CD4-positive, alpha-beta T cell treated with Interferon gamma for 1 hour (primary cell): ENCODE results near the gene PTTG1.
A peak's percentile ranks its signal among the peaks of the same experiment; 100 is the strongest.

Source experiments
- DNase-seq: peaks from one replicate; pipeline ENCODE4 v3.0.0-alpha.2; 2020

Gene PTTG1

DNA sequence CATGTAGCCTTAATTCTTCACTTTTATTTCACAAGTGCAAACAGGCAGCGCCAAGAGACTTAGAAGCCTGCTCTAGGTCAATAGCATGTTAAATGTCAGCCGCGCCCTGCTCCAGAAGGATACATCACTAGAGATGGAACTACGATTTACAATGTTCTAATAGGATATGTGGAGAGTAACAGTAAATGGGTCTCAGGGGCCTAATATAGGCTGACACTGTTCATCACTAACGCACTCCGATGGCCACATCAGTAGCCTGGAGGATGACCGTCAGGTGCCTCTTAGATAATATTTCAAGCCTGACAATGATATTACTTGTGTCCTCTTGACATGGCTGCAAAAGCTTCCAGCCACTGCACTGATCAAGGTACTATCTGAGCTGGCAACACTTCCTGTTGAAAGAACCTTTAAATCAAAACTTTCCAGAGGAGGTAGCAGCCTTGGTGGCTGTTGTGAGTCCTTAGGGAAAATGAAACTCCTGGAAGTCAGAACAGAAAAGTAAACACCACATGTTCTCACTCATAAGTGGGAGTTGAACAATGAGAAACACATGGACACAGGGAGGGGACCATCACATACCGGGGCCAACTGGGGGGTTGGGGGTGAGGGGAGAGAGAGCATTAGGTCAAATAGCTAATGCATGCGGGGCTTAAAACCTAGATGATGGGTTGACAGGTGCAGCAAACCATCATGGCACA is 35.0 kb downstream of the PTTG1 start:
- no peak for DNase-seq

DNA sequence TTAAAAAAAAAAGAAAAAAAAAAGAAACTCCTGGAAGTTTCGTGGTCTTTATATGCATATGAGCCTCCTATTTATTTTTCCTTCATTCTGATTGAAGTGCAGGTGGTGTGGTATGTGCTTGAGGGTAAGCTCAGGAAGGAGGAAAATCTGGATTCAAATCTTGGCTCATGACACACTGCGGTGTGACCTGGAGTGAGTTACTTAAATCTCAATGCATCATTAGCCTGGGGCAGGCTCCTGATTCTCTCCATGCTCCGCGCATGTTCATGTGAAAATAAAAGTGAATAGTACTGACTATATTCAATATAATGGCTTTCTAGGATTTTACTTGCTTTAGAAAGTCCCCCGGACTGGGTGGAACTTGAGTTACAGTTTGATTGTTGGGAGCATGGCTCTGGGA is 35.6 kb downstream of the PTTG1 start:
- no peak for DNase-seq

GRCh38 chr5:160458806-160459800 is 37.4 kb downstream of the PTTG1 start:
- DNase-seq, result no peak

DNA sequence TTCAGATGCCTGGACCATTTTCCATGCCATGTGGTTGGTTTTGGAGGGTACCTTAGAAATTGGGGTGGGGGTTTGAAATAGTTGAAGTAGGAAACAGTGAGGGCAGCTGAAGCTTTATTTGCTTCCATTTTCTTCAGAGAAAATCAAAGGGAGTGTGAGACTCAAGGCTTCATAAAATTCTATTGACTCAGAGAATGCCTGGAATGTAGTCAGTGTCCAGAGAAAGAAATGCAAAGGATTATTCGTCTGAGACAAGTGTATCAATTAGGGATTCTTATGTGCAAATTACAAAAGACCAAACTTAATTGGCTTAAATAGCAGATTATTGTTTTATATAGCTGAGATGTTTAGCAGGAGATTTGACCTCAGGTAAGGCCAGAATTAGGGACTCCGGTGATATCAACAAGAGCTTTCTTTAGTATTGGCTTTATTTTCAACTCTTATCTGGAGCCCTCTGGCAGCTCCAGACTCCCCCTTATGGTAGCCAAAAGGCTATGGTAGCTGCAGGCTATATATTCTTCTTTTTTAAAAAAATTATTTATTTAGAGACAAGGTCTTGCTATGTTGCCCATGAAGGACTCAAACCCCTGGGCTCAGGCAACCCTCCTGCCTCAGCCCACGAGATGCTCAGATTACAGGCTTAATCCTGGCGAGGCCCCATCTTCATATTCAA is 38.9 kb downstream of the PTTG1 start:
- no peak for DNase-seq

DNA sequence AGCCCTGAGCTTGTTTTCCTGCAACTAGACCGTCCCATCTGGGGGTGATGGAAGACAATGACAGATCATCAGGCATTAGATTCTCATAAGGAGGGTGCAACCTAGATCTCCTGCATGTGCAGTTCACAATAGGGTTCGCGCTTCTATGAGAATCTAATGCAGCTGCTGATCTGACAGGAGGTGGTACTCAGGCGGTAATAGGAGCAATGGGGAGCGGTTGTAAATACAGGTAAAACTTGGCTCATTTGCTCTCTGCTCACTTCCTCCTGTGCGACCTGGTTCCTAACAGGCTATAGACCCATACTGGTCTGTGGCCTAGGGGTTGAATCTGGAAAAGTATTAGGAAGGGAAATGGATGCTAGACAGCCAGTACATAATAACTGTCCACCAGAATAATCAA is 39.7 kb downstream of the PTTG1 start:
- no peak for DNase-seq

DNA sequence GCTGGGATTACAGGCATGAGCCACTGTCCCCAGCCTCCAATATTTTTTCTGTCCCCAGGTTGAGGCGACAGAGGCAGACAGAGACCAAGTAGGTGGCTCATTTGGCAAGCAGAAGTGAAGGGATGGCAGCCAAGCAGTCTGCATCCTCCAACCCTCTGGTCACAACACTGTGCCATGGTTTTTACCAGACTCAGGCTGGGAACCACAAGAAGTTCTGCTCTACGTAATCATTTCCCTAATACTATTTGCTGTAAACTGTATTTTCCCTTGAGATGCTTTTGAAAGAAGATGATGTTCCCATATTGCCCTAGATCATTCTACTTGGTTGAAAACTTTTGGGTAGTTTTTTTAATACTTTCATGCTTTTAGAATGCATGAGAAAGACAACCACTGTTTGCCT is 40.5 kb downstream of the PTTG1 start:
- DNase-seq, result no peak

DNA sequence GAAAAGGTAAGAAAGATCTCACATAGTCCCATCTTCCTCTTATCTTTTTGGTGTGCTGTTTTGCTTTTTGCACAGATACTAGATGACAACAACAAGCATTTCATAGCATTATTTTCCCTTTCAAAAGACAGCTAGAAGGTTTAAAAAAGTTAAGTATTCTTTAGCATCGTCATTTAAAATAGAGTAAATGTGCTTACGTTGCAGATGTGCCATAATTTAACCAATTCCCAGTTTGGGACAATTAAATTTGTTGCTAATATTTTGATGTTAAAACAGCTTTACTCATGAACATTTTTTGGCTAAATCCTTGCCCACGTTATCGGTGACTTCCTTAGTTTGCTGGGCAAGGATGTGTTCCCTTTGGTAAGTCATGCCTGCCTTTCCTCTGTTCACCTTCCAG is 41.6 kb downstream of the PTTG1 start:
- DNase-seq, result no peak

DNA sequence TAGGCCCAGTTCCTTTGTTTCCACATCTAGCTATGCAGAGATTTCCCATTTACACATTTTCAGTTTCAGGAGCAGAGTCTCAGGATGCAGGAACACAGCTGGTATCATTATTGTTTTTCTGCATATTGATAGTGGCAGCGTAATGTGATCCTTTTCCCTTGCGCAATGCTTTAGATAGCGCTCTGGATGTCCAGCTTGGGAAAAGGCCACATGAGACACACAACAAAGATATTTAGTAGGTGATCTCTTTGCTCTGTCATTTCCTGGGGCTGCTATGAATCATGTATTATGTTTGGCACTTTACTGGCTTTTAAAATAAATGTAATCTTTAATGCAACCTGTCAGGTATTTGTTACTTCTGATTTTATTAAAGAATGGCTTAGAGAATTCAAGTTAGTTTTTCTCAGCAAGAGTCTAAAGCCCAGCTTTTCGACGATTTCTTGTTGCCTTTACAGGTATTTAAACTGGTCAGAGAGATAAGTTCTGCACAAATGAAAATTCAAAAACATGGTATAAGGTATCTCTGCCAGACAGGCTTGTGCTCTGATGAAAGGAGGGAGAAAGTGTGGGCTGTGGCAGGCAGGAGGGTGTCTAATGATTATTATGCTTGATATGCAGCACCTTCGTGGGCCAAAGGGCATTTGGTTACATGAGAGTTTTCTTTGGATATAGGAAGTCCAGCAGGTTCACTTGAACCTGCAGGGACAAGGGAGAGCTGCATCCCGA is 42.2 kb downstream of the PTTG1 start:
- no peak for DNase-seq

DNA sequence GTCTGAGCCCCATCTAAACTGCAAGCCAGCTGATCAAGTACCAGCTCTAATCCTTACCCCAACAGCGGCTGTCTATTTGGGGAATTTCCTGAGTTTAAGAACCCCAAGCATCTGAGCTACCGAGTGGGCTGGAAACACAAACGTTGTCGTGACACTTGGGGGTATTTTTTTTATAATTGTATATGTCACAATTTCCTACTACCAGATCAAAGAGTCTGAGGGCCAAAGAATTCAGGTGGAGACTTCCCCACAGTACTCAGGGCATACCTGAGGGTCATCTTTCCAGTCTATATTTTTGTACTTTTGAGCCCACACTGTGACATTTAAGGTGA is 42.8 kb downstream of the PTTG1 start:
- DNase-seq, result no peak

GRCh38 chr5:160466116-160466515 is 44.5 kb downstream of the PTTG1 start:
- DNase-seq, result no peak

GRCh38 chr5:160466889-160467554 is 45.4 kb downstream of the PTTG1 start:
- no peak for DNase-seq

DNA sequence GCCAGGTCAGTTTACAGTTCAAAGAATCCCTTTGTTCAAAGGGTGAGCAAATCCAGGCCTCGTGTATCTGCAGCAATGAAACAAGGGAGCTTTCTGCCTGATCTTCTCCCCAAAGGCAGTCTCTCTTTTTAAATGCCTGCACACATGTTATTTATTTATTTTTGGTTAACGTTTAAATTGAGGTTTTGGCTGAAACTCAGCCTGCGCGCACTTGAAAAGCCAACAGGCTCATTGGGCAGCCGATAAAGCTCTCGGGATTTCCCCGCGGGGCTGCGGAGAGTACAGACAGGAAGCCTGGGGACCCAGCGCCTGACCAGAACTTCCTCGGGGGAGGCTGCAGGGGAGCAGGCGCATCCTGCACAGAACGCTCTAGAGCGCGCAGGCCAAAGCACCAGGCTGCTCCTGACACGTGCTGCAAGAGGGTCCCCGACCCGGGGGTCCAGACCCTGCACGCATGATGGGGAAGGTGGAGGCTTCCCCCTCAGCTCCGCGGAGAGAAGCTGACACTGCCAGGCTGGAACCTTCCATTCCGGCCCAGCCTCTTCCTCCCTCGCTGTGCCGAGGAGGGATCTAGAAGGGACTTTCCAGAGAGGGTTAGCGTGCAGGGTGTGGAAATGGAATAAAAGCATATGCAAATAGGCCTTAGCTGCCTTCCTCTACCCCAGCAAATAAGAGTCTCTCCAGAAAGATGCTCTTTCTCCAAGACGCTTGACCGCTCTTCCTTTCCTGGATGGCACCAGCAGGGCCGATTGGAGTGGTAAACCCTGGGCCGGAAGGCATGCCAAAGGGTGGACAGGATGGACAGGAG is 46.1 kb downstream of the PTTG1 start:
- peak; percentile 81 for DNase-seq

GRCh38 chr5:160468363-160468975 is 46.8 kb downstream of the PTTG1 start:
- no peak for DNase-seq

DNA sequence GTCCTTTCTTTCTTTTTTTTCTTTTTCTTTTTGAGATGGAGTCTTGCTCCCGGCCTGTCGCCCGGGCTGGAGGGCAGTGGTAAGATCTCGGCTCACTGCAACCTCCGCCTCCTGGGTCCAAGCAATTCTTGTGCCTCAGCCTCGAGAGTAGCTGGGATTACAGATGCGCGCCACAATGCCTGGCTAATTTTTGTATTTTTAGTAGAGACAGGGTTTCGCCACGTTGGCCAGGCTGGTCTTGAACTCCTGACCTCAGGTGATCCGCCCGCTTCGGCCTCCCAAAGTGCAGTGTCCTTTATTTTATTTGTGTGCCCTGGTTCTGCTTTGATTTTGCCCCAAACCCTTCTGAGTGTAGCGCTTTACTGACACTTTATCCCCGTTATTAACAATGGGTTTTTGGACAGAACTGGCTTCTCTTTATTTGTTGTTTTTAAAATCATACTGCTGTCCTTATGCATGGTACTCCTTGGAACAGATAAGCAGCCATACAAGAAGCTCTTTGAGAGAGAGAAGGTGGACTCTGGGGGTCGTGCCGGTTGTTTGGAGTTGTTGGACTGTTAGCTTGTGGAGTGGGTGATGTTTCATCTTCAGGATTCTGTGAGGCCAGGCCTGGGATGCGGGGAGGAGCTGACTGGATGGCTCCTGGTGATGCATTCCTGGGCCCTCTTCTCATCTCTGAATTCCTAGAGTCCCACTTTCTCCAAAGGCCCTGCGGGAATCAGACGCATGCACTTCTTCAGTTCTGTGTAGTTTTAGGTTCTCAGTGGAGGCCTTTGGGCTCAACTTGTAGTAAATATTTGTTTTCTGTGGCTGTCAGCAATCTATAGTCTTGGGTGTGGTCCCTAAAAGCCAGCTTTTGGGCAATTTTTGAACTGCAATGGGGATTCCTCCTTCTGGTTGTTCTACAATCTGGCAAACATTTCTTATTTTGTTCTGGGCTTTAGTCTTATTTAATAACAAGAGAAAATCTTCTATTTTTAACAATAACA is 47.8 kb downstream of the PTTG1 start:
- no peak for DNase-seq

DNA sequence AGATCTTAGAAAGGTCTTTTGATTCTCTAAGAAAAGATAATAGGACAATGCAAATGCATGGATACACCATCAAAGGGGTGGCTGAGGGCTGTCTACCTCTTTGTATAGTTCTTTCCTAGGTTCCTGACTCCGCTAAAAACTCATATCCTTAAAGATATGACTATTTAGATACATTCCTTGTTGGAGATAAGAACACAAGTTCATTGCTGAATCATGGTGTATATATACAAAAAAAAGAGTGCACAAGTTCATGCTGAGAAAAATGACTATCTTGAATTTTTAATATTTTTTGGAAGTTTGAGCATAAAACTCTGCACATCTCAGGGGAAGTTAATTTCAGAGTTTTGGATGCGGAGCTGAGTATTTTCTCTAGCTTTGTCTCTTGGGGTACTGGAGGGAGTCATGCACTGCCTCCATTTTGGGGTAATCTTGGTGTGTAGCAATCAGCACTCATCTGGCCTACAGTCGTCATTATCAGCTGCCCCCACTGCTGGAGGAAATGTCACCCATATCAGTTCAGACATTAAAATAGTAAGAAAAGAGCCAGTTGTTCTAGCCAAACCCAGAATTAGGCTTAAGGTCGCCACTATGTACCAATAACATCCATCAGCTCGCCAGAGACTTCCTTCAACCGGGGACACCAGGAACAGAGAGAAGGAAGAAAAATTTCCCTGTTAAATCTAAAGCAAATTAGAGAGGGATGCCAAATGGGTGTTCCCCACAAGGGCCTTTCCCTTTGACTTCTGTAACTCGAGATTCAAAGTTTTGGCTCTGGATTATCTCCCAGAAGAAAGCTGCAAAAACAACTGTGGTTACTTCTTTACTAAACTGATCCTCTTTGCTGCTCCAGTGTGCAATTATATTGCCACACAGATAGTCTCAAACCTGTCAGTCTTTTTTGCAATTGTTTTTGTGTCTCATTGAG is 49.0 kb downstream of the PTTG1 start:
- peak; percentile 3 for DNase-seq

- no peak for DNase-seq
These were observed 50.1 kb downstream of the PTTG1 start for GRCh38 chr5:160471761-160472160.

DNA sequence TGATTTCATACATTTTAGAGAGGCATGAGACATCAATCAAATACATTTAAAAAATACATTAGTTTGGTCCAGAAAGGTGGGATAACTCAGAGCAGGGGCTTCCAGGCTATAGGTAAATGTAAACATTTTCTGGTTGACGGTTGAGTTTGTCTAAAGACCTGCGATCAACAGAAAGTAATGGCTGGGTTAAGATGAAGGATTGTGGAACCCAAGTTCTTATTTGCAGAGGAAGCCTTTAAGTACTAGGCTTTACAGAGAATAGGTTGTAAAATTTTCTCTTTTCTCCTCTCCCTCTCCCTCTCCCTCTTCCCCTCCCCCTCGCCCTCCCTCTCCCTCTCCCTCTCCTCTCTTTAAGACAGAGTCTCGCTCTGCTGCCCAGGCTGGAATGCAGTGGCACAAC is 50.8 kb downstream of the PTTG1 start:
- no peak for DNase-seq

DNA sequence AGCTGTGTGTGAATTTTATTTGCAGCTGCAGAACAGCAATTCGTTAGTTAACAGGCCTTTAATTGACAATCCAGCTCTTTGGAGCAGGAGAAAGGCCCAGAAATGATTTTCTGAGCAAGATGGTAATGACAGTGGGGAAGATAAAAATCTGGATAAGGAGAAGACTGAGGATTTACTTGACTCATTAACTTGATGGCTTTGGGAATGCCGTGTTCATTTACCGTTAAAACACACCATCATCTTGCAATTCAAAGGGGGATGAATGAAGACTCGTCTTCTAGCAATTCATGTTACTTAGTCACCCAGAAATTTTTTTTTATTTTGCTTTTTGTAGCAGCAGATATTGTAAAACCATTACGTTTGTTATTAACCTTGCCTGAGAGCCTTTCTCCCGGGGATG is 52.0 kb downstream of the PTTG1 start:
- no peak for DNase-seq

DNA sequence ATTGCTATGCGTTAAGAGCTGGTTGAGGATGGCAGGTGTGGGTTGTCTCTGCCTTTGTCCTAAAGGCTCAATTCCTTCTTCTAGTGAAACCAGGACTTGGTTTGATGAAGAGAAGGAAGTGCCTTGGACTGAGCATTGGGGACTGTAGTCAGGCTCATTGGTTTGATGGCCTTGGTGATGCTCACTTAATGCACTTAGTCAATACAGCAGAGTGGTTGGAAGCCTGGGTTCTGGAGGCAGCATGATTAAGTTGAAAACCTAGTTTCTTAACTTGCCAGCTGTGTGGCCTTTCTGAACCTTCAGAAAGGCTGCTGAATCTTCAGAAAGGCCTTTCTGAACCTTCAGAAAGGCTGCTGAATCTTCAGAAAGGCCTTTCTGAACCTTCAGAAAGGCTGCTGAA is 52.4 kb downstream of the PTTG1 start:
- DNase-seq, result no peak
